Measurements from ENCODE around the gene APOM.

APOM gene

GRCh38 chr6:31669676-31670075 lies 14.0 kb downstream of the APOM start, which contains the start of gene LY6G5B:
Gene LY6G5B, plus strand, starts transcription at chr6:31669976. Its CDS starts 975 bp downstream, at chr6:31670951.
- in situ Hi-C loops (cut with MboI; ENCODE audit: low sequenced_read_pairs): loop anchor here (25.0 kb wide), 1 partner anchor 293 kb away; the partner anchor contains the start of genes DXO, NELFE and SKIC2

GRCh38 chr6:31676322-31676903 lies 20.7 kb downstream of the APOM start:
- in situ Hi-C loops (cut with MboI; ENCODE audit: low sequenced_read_pairs): no loop called here

GRCh38 chr6:31676904-31677303 lies 21.2 kb downstream of the APOM start:
- in situ Hi-C loops (cut with MboI; ENCODE audit: low sequenced_read_pairs): no loop called here

DNA sequence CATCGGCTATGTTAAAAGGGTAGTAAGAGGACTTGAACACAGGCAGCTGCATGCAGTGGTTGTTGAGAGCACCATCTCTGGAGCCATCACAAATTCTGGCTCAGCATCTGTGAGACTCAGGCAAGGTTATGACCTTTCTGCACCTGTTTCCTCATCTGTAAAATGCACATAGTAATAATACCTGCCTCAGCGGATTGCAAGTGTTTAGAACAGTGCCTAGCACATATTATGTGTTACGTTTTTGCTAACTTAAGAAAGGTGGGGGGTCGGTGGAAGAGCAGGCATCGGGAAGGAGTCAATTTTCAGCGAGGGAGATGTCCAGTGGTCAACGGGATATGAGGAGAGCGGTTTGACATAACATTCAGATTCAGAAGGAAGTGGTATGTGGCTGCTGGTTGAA lies 22.3 kb downstream of the APOM start:
- in situ Hi-C loops (cut with MboI; ENCODE audit: low sequenced_read_pairs): no loop called here

GRCh38 chr6:31680226-31681134 lies 24.8 kb downstream of the APOM start, which contains the start of gene LY6G5C:
Gene LY6G5C, minus strand, starts transcription at chr6:31681067. Its CDS starts 694 bp downstream, at chr6:31680373.
- in situ Hi-C loops (cut with MboI; ENCODE audit: low sequenced_read_pairs): loop anchor here (10.0 kb wide), 1 partner anchor 84 kb away; the partner anchor contains the start of gene SAPCD1

GRCh38 chr6:31681135-31681671 lies 25.5 kb downstream of the APOM start:
- in situ Hi-C loops (cut with MboI; ENCODE audit: low sequenced_read_pairs): loop anchor here (10.0 kb wide), 1 partner anchor 84 kb away; the partner anchor contains the start of gene SAPCD1

DNA sequence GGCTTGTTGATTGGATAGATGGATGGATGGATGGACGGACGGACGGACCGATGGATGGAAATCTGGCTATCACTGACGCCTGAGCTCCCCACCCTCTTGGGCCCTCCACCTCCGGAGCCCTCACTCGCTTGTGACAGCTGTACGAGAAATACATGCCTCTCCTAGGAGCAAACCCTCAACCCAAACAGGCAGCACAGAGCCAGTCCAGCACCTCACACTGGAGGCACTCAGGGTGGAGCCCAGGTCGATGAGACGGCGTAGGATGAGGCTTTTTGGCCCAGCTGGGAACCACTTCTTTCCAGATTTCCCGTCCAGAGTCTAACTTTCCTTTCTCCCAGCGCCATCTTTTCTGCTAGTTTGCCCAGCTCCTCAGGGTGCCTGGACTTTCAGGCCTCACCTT lies 27.9 kb downstream of the APOM start:
- in situ Hi-C loops (cut with MboI; ENCODE audit: low sequenced_read_pairs): loop anchor here (10.0 kb wide), 1 partner anchor 81 kb away; the partner anchor contains the start of gene SAPCD1

DNA sequence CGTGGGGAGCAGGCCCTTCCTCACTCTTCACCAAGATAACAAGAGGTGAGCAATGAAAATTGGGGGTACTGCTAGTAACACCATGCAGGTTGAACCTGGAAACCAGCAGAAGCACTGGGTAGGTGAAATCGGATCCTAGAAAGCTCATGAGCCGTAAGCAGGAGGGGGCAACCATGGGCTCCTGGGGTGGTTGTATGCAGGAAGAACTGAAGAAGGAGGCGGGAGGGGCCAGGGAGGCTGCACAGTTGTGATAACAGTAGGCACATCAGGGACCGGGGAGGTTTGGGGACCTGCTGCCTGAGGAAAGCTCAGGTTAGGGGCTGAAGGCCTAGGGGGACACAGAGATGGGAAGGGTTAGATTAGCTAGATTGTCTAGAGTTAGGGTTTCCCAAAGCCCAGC lies 30.8 kb downstream of the APOM start:
- in situ Hi-C loops (cut with MboI; ENCODE audit: low sequenced_read_pairs): loop anchor here (10.0 kb wide), 1 partner anchor 78 kb away; the partner anchor contains the start of gene SAPCD1

- in situ Hi-C loops (cut with MboI; ENCODE audit: low sequenced_read_pairs): loop anchor here (10.0 kb wide), 1 partner anchor 77 kb away; the partner anchor contains the start of gene SAPCD1
Measured at GRCh38 chr6:31687321-31687720, 31.6 kb downstream of the APOM start.

GRCh38 chr6:31687860-31688693 lies 32.4 kb downstream of the APOM start:
- in situ Hi-C loops (cut with MboI; ENCODE audit: low sequenced_read_pairs): loop anchor here (10.0 kb wide), 1 partner anchor 77 kb away; the partner anchor contains the start of gene SAPCD1

- in situ Hi-C loops (cut with MboI; ENCODE audit: low sequenced_read_pairs): loop anchor here (10.0 kb wide), 1 partner anchor 75 kb away; the partner anchor contains the start of gene SAPCD1
Measured at GRCh38 chr6:31689249-31690110, 33.8 kb downstream of the APOM start.

- in situ Hi-C loops (cut with MboI; ENCODE audit: low sequenced_read_pairs): no loop called here
Measured at GRCh38 chr6:31690231-31691077, 34.8 kb downstream of the APOM start.

DNA sequence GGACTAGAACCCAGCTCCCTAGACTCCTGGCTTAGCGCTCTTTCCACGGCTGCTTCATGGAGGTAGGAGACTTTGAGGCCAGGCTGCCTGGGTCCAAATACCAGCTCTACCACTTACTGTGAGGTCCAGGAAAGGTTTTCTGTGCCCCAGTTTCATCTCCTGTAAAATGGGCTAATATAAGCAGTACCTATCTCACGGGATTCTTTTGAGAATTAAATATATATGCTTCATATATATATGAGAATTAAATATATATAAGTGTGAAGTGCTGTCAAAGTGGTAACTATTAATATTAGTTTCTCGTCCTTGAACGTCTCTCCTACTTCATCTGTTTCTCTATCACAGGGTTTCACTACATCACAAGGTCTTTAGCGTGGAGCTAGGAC lies 35.4 kb downstream of the APOM start:
- in situ Hi-C loops (cut with MboI; ENCODE audit: low sequenced_read_pairs): no loop called here

GRCh38 chr6:31691564-31692108 lies 35.9 kb downstream of the APOM start:
- in situ Hi-C loops (cut with MboI; ENCODE audit: low sequenced_read_pairs): no loop called here

DNA sequence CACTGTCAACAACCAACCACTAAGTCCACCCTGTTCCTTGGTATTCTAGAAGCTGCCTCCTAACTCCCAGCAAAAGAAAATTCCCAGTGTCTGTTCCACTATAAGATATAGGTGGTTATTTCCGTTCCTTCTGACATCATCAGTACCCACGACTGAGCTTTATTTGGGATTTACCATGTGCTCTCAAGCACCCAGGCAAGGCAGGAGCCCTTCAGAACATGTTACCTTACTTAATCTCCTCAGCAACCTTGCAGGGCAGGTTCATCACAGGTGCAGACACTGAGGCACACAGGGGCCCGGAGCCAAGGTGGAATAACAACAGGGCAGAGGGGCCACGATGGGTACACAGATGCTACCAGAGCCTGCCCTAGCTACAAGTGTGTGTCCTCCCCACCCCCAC lies 36.7 kb downstream of the APOM start:
- in situ Hi-C loops (cut with MboI; ENCODE audit: low sequenced_read_pairs): no loop called here

DNA sequence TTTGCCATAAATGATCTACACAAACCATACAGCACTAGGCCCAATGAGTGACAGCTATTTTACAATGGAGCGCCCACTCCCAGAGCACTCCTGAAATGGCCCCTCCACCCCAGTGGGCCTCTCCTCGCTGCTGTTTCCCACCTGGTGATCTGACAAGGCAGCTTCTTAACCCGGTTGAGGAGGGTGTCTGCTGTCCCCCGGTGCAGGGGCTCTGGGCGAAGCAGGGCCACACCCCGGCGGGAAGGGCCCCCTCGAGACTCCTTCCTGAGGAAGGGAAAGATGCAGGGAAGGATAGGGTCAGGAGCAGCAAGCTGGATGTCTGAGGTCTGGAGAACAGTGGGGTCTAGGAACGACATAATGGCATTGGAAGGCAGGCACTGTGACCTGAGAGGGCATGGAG lies 37.2 kb downstream of the APOM start:
- in situ Hi-C loops (cut with MboI; ENCODE audit: low sequenced_read_pairs): no loop called here

- in situ Hi-C loops (cut with MboI; ENCODE audit: low sequenced_read_pairs): no loop called here
Measured at GRCh38 chr6:31693535-31693934, 37.8 kb downstream of the APOM start.

DNA sequence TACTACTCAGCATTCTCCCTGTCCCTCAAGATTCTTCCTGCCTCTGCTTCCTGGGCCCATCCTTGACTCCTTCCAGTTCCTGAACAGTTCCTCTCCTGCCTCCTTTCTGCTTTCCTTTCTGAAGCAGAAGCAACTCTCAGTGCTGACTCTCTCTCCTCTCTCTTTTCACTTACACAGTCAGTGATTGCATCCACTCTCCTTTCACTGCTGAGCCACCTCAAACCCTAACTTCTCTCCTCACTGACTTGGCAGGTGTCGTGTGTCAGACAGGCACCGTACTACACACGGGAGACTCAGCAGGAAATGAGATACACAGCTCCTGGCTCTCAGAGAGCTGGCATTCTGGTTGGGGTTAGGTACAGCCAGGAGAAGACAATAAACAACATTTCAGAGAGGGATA lies 41.9 kb downstream of the APOM start:
- in situ Hi-C loops (cut with MboI; ENCODE audit: low sequenced_read_pairs): no loop called here
